NCI-H1092 (cell line): ENCODE measurements around the gene ATP9B.
A peak's percentile ranks its signal among the peaks of the same experiment; 100 is the strongest.

ENCODE experiments used
- DNase-seq: peaks from one replicate; lab custom pipeline; 2025; lab: John Stamatoyannopoulos, UW

ATP9B gene

GRCh38 chr18:79199691-79200374 is 130.6 kb downstream of the ATP9B start:
- DNase-seq, result no peak

DNA sequence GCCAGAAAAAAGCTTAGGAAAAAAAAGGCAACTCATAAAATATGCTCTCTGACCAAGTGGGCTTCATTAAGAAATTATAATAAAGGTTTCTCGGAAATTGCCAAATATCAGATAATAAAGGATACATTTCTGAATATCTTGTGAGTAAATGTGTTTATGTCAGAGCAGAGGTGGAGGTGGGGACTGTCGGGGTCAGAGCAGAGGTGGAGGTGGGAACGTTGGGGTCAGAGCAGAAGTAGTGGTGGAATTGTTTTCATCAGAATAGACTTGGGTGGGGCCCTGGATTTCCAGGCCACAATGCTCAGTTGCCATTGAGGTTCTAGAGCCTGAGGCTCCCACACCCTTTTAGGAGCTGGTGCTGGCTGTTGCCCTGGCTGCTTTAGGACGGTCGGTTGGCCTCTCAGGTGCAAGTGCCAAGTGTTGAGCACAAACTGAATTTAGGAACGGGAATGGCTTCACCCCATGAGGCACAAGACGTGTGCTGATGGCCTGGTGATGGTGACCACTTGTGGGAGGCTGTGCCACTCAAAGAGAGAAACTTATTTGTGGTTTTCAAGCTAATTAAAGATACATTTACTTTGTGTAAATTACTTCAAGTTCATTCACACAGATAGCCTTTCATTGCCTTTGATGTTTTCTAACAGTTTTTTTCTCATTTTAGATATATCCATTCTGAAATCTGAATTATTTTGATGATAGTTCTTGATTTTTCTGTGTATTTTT is 131.5 kb downstream of the ATP9B start:
- DNase-seq, result no peak

DNA sequence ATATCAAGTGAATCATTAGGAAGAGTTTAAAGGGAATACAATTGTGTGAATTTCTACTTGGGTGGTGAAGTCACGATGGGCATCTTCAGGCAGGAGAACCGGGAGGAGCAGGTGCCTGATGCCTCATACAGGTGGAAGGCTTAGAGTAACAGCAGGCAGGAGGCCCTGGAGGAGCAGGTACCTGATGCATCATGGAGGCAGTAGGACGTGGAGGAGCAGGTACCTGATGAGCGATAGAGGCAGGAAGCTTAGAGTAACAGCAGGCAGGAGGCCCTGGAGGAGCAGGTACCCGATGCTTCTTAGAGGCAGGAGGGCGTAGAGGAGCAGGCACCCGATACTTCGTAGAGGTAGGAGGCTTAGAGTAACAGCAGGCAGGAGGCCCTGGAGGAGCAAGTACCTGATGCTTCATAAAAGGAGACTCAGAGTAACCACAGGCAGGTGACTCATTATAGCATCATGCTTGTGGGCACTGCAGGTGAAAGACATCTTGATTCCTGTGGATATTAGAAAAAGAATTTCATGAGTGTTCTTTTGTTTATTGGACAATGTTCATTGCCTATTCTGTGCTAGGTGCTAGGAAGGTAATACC is 133.9 kb downstream of the ATP9B start:
- no peak for DNase-seq

GRCh38 chr18:79204889-79205807 is 136.0 kb downstream of the ATP9B start:
- no peak for DNase-seq

DNA sequence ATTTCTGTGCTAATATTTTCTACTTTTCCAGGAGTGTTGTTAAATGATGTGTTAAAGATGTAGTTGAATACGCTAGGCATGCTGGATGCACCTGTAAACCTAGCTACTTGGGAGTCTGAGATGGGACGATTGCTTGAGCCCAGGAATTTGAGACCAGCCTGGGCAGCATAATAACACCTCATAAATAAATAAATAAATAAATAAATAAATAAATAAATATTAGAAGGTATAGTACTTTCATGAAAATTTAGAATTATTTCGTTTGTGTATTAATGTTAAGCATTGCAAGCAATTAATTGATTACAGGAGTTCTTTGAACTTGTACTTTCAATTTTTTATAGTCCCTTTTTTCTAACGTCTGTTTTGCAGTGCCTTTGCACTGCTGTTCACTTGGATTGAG is 137.2 kb downstream of the ATP9B start:
- no peak for DNase-seq

DNA sequence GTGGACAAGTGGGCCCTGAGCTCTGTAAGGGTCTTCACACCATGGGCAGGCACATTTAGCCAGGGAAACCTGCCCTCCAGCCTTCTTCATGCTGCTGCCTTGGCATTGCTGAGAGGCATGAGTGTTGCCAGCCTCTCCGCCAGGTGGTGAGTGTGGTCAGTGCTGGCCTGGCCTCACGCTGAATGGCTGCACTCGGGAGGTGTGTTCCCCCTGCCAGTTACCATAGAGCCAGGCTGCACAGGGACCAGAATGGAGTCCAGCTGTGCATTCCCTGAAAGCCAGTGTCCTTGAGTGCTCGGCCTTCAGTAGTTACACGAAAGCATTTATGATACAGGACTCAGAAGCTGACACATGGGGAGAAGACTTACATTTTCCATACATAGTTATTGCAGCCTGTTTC is 139.7 kb downstream of the ATP9B start:
- DNase-seq, result no peak

GRCh38 chr18:79210002-79210910 is 141.1 kb downstream of the ATP9B start:
- DNase-seq, result no peak

DNA sequence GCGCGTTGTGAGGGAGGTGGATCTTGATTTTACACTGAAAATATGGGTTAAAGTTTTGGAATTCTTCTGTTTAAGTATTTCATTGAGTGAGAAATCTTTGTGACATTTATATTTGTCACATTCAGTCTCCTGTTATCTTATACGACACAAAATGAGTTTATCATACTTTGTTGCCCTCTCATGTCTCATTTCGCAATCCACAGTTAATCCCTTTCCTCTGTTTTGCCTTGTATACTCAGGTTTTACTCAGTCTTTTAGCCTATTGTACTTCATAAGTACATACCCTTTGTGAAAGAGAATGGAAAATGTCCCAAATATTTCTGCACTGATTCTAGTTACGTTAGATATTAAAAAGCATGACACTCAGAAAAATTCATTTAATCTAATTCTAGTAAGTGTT is 142.7 kb downstream of the ATP9B start:
- DNase-seq, result no peak

DNA sequence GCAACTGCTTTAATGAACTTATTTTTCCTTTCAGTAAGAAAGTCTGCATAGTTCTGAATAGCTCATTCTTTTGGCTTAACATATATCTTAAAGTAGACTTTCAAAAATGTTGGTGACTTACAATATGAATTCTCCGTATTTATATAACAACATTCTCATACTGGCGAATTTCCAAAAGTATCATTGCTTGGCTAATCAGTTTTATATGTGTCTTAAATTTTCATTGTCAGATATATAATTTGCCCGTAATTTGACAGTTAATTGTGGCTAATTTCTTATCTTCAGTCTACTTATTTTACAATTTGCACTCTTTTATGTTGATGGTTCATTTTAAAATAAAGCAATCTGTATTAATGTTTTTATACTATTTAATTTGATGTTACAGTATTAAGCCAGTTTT is 144.9 kb downstream of the ATP9B start:
- DNase-seq, result no peak

DNA sequence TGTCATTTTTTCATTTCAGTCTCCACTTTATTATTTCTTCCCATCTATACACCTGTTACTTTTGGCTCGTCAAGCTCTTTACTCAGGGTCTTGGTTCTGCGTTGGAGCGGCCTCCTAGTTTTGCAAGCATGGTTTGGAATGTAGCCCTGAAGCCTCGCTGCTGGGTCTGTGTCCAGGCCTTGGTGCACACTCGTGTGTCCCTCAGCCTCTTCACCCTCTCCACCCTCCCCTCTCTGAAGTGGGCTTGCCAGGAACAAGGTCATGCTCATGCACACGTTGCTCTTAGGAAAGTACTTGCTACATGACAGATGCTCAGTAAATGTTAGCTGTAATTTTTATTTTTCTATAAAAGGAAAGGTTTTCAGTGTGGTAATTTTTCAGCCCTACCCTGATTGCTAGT is 147.0 kb downstream of the ATP9B start:
- DNase-seq, result no peak

GRCh38 chr18:79217979-79218604 is 148.9 kb downstream of the ATP9B start:
- DNase-seq, result no peak

- DNase-seq, result no peak
These were observed 149.5 kb downstream of the ATP9B start for GRCh38 chr18:79218605-79219190.

DNA sequence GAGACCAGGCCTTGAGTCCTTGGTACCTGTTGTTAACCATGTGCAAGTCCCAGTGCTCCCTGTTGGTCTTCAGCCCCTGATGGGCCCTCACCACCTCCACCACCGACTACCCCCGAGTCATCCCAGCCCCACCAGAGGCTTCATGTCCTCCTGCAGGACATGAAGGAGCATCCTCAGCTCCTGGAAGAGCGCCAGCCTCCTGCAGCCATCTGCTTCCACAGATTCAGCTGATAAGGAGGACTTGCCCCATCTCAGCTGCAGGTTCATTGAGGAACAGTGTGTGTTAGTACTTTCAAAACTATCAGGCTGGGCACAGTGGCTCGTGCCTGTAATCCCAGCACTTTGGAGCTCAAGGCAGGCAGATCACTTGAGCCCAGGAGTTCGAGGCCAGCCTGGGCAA is 151.9 kb downstream of the ATP9B start:
- no peak for DNase-seq

- no peak for DNase-seq
These were observed 153.6 kb downstream of the ATP9B start for GRCh38 chr18:79222790-79223189.

DNA sequence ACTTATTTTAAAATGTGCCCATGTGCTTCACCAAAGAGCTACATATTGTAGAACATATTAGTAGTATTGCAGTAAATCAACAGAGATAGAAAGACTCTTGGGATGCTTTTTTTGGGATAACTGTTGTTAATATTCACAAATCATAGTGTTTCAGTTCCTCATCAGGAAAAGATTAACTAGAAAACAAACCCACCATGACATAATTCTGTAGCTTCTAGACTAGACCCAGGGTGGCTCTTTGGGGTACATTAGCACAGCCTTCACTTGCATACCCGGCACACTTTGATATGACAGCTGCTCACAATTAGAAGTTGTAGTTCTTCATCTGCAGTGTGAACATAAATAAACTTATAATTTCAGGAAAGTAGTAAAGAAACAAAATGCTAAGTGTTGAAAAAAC is 154.2 kb downstream of the ATP9B start:
- no peak for DNase-seq

DNA sequence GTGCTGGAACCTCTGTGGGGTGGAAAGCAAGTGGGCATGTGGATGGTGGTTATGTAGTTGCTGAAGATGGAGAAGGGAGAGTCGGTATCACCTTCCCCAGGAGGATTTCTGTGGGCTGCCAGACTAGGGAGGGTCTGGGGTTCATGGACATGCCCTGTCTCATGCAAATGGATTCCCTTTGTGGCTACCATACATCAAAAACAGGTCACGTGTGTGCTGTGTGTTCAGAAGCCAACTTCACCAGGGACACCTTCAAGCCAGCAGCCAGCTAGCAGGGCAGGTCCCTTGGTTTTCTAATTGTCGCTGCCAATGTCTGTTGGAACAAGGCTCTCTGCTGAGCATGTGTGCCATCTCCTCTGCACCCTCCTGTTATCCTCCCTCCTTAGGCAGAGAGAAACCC is 155.2 kb downstream of the ATP9B start:
- DNase-seq, result no peak

GRCh38 chr18:79227621-79228020 is 158.4 kb downstream of the ATP9B start:
- DNase-seq, result no peak

DNA sequence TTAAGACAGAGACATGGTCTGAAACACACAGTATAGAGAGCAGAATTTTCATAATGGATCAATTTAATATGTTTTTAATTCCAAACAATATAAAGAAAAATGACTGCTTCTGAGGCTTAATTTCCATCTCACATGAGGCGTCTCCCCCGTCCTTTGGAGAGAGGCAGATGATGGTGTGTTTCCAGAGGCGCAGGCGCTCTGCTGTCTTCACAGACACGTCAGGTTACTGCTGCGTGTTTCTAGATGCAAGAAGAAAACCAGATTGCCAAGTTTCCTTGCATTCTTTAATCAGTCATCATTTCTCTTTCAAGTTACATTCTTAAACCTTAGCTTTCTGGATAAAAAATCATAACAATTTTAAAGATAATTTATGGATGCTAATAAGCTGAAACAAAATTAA is 160.2 kb downstream of the ATP9B start:
- no peak for DNase-seq

DNA sequence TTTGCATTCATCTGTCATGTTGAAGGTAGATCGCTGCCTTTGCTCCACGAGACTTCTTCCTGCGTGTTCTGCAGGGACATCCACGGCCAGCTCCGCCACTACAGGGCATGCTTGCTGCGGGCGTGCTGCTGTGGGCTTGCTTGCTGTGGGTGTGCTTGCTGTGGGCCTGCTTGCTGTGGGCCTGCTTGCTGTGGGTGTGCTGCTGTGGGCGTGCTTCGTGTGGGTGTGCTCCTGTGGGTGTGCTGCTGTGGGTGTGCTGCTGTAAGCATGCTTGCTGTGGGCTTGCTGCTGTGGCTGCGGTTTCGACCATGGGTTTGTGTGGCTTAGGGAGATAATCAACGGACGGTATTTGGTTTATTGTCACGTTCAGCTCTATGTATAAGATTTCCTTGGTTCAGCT is 165.2 kb downstream of the ATP9B start:
- DNase-seq, result no peak

DNA sequence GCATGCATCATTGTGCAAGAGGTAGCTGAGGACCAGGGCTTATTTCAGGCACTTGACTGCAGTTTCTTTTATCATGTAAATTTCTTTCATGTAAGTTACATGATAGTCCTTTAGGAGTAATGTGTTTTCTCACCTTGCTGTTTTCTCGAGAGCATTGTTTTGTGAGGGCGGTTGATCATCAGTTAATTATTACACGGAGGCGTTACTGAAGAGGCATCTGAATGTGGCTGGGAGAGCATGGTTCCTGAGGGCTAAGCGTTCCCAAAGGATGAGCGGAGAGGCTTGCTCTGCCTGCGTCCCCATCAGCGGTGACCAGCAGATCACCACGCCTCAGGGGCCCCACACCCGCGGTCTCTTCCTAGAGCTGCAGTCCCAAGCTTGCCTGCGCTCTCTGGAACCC is 170.4 kb downstream of the ATP9B start:
- DNase-seq, result no peak

GRCh38 chr18:79241755-79242154 is 172.6 kb downstream of the ATP9B start:
- peak; percentile 37 for DNase-seq
